Endothelial cell of umbilical vein (primary cell): ENCODE measurements around the gene GH1.

Source experiments
- CTCF ChIP-seq, 2 donors: IDR thresholded peaks; 1 replicate in 1 of 2; 2 replicates in 1 of 2; pipeline ENCODE4 v1.5.1; 2011; ENCODE audit warnings: low read length in 2 of 2, mild to moderate bottlenecking in 2 of 2, moderate library complexity in 2 of 2, control low read depth in 1 of 2, inconsistent platforms in 1 of 2, low read depth in 1 of 2; ENCODE audit not compliant: insufficient read depth in 1 of 2; ENCODE audit errors: extremely low read depth in 1 of 2
- JUN ChIP-seq: IDR thresholded peaks from 2 replicates; pipeline ENCODE4 v1.6.1; 2011; ENCODE audit warnings: borderline replicate concordance, low read depth; ENCODE audit not compliant: insufficient read length, insufficient read depth
- POLR2AphosphoS5 ChIP-seq: IDR thresholded peaks from 2 replicates; pipeline ENCODE4 v1.6.1; 2012; ENCODE audit warnings: low read depth, mild to moderate bottlenecking, control low read depth, low read length, moderate library complexity; ENCODE audit not compliant: insufficient read depth

GRCh38 chr17:63950940-63951907, 32.6 kb upstream of the GH1 start:
- TF ChIP-seq CTCF (IDR thresholded peaks at IDR 0.05; ENCODE audit: extremely low read depth in 1 of 2, insufficient read depth in 1 of 2, low read depth in 1 of 2, low read length in 2 of 2): no peak
- TF ChIP-seq POLR2AphosphoS5: no peak
- TF ChIP-seq JUN: no peak
